GM19324 (cell line): Measurements from ENCODE around the gene COL11A1.
"Not testable (repeated sequence)": the region's sequence is repeated elsewhere in the genome, so short reads cannot be mapped to it uniquely, and the experiment has no call there.

Source experiments
- ATAC-seq: cut with Tn5 transposase; IDR thresholded peaks from one replicate; pipeline ENCODE4 v1.9.1; 2021; ENCODE audit warnings: mild to moderate bottlenecking, moderate library complexity; ENCODE audit not compliant: unreplicated experiment, low FRiP score

COL11A1 gene

GRCh38 chr1:102842606-102843005 lies 265.7 kb downstream of the COL11A1 start:
- ATAC-seq, result no peak

DNA sequence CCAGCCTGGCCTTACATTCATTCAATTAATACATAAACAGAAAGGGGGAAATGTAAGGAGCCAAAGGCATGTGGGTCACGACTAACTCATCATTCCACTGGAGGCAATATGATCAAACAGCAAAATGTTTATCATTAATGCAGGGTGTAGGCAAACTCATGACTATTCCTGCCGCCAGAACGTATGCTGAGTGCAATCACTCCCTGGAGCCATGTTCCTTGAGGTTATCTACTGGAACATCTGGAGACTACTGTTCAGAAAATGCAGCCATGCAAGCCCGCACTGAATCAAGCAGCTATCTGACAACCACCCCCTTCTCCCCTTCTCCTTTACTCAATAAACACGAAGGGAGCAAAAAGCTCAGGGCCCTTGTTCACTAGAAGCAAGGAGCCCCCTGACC lies 267.6 kb downstream of the COL11A1 start:
- ATAC-seq, result no peak

- no peak for ATAC-seq
These were observed 270.3 kb downstream of the COL11A1 start for GRCh38 chr1:102838016-102838415.

DNA sequence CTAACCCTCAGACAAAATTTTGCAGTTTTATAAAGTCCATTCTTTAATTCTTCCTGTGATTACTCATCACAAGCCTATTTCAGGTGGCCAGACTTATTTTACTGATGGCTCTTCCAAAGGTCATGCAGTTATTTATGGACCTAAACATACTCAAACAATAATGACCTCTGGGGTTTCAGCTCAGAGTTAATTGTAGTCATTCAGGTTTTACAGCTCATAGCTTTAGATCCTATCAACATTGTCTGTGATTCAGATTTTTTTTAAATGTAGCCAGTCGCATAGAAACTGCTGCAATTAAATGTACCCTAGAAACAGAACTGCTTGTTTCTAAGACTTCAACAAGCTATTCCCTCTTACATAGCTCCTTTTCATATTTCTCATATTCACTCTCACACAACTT lies 270.8 kb downstream of the COL11A1 start:
- ATAC-seq, result no peak

DNA sequence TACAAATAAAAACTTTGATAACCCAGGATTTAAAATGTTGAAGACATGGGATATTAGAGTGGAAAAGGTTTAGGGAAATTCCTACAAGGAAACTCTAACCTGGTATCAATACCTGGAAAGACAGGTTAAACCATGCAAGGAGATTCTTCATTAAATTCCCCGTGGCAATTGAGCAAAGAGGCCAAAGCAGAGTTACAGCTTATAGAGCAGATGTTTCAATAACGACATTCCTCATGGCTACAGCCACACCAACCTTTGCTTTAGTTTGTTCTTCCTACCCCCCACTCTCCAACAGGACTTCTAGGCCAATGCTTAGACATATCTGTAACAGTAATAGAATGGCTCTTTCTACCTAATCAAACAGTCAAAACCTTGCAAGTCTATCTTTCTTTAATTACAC lies 271.3 kb downstream of the COL11A1 start:
- ATAC-seq, result no peak

DNA sequence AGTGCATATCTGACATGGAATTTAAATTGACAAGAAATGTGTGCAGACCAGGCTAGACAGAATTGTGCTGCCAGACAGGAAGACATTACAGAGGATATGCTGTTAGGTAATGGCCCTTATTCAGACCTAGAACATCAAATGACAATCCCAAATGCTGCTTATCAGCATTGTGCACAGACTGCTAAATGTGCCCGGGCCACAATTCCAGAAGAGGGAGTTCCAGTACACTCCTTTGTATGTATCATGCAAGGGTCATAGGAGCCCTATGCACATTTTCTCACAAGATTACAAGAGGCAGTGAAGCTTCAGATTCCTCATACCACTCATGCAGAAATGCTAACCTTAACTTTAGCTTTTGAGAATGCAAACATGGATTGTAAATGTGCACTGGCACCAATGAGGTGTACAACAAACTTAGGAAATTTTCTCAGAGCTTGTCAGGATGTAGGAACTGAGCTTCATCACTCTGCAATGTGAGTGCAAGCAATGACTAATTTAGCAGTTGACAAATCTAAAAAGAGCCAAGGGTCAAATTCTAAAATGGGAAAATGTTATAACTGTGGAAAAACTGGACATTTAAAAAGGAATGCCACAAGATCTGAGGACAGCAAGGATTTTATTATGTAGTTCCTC lies 273.5 kb downstream of the COL11A1 start:
- no peak for ATAC-seq

DNA sequence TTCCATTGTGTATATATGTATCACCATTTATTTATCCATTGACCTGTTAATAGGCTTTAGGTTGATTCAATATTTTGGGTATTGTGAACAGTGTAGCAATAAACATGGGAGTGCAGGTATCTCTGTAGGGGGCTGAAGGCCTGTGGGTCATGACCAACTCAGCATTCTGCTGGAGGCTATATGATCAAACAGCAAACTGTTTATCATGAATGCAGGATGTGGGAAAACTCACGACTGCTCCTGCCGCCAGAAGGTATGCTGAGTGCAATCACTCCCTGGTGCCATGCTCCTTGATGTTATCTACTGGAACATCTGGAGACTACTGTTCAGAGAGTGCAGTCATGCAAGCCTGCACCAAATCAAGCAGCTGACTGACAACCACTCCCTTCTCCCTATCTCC lies 275.2 kb downstream of the COL11A1 start:
- no peak for ATAC-seq

- not testable (repeated sequence) for ATAC-seq
These were observed 281.6 kb downstream of the COL11A1 start for GRCh38 chr1:102826706-102827105.
